SK-N-SH treated with all-trans-retinoic acid at 6 μM for 48 hours (cell line): Measurements from ENCODE around the gene HTR6.

Experiments
- ATAC-seq: fragments of 200-7000 bp; cut with Tn5 transposase; 3 replicates; pipeline ENCODE4 v1.9.1; 2020; ENCODE audit warnings: mild to moderate bottlenecking, moderate library complexity
- ARNTL ChIP-seq: fragments of 450-650 bp; formaldehyde crosslinking; IDR thresholded peaks from 2 replicates; pipeline ENCODE4 v1.5.0; 2020; ENCODE audit warnings: low read depth, mild to moderate bottlenecking, moderate library complexity, borderline replicate concordance
- BACH2 ChIP-seq: fragments of 250-450 bp; sonication (Bioruptor Pico); IDR thresholded peaks from 2 replicates; pipeline ENCODE4 v1.9.0; 2021; ENCODE audit warnings: mild to moderate bottlenecking, borderline replicate concordance
- CSDC2 ChIP-seq: fragments of 250-450 bp; sonication (Bioruptor Pico); IDR thresholded peaks from 2 replicates; pipeline ENCODE4 v1.5.0; 2020; ENCODE audit warnings: mild to moderate bottlenecking, moderate library complexity
- ESRRG ChIP-seq: fragments of 250-450 bp; sonication (Bioruptor Pico); IDR thresholded peaks from 2 replicates; pipeline ENCODE4 v1.6.1; 2021; ENCODE audit warnings: mild to moderate bottlenecking
- GLIS3 ChIP-seq: fragments of 250-450 bp; sonication (Bioruptor Pico); IDR thresholded peaks from 2 replicates; pipeline ENCODE4 v1.5.0; 2020; ENCODE audit warnings: mild to moderate bottlenecking, moderate library complexity
- ISL1 ChIP-seq: fragments of 250-450 bp; sonication (Bioruptor Pico); IDR thresholded peaks from 2 replicates; pipeline ENCODE4 v2.1.2; 2022; ENCODE audit warnings: mild to moderate bottlenecking, moderate library complexity
- OSR1 ChIP-seq: fragments of 250-450 bp; sonication (Bioruptor Pico); IDR thresholded peaks from 2 replicates; pipeline ENCODE4 v1.8.0; 2022; ENCODE audit warnings: moderate library complexity, mild to moderate bottlenecking, inconsistent platforms
- PPARA ChIP-seq: fragments of 250-450 bp; sonication (Bioruptor Pico); IDR thresholded peaks from 2 replicates; pipeline ENCODE4 v1.5.0; 2020; ENCODE audit warnings: mild to moderate bottlenecking, borderline replicate concordance
- RARB ChIP-seq: fragments of 250-450 bp; sonication (Bioruptor Pico); IDR thresholded peaks from 2 replicates; pipeline ENCODE4 v1.8.0; 2021; ENCODE audit warnings: mild to moderate bottlenecking, moderate library complexity
- SNAI2 ChIP-seq: fragments of 250-450 bp; sonication (Bioruptor Pico); IDR thresholded peaks from 2 replicates; pipeline ENCODE4 v1.5.0; 2020; ENCODE audit warnings: mild to moderate bottlenecking, moderate library complexity
- TCF4 ChIP-seq: fragments of 250-450 bp; sonication (Bioruptor Pico); IDR thresholded peaks from 2 replicates; pipeline ENCODE4 v1.8.0; 2021; ENCODE audit warnings: mild to moderate bottlenecking, moderate library complexity, borderline replicate concordance
- TOX ChIP-seq: fragments of 250-450 bp; sonication (Bioruptor Pico); IDR thresholded peaks from 2 replicates; pipeline ENCODE4 v1.8.0; 2021; ENCODE audit warnings: mild to moderate bottlenecking, moderate library complexity, borderline replicate concordance
- ZC3H10 ChIP-seq: fragments of 250-450 bp; sonication (Bioruptor Pico); IDR thresholded peaks from 2 replicates; pipeline ENCODE4 v1.5.1; 2021; ENCODE audit warnings: mild to moderate bottlenecking, moderate library complexity
- ZFP3 ChIP-seq: fragments of 250-450 bp; sonication (Bioruptor Pico); IDR thresholded peaks from 2 replicates; pipeline ENCODE4 v1.5.0; 2020; ENCODE audit warnings: mild to moderate bottlenecking, moderate library complexity
- ZFP30 ChIP-seq: fragments of 450-650 bp; formaldehyde crosslinking; IDR thresholded peaks from 2 replicates; pipeline ENCODE4 v1.5.0; 2022; ENCODE audit warnings: mild to moderate bottlenecking, moderate library complexity
- ZNF70 ChIP-seq: fragments of 450-650 bp; formaldehyde crosslinking; IDR thresholded peaks from 2 replicates; pipeline ENCODE4 v1.5.0; 2020; ENCODE audit warnings: mild to moderate bottlenecking, moderate library complexity
- ZNF8 ChIP-seq: fragments of 450-650 bp; formaldehyde crosslinking; IDR thresholded peaks from 2 replicates; pipeline ENCODE4 v1.5.0; 2020; ENCODE audit warnings: mild to moderate bottlenecking, moderate library complexity
- TF ChIP-seq, protein P1 (sequence below): fragments of 250-450 bp; sonication (Bioruptor Pico); IDR thresholded peaks from 2 replicates; pipeline ENCODE4 v1.5.1; 2021; ENCODE audit warnings: mild to moderate bottlenecking, moderate library complexity
- TF ChIP-seq, protein P2 (sequence below): fragments of 250-450 bp; sonication (Bioruptor Pico); IDR thresholded peaks from 2 replicates; pipeline ENCODE4 v1.8.0; 2021; ENCODE audit warnings: low read depth, mild to moderate bottlenecking, moderate library complexity, borderline replicate concordance
- TF ChIP-seq, protein P3 (sequence below): fragments of 250-450 bp; sonication (Bioruptor Pico); IDR thresholded peaks from 2 replicates; pipeline ENCODE4 v1.5.1; 2020; ENCODE audit warnings: low read depth, mild to moderate bottlenecking, moderate library complexity
- TF ChIP-seq, protein P4 (sequence below): fragments of 250-450 bp; sonication (Bioruptor Pico); IDR thresholded peaks from 2 replicates; pipeline ENCODE4 v1.8.0; 2020; ENCODE audit warnings: mild to moderate bottlenecking, moderate library complexity, borderline replicate concordance

The HTR6 gene

DNA sequence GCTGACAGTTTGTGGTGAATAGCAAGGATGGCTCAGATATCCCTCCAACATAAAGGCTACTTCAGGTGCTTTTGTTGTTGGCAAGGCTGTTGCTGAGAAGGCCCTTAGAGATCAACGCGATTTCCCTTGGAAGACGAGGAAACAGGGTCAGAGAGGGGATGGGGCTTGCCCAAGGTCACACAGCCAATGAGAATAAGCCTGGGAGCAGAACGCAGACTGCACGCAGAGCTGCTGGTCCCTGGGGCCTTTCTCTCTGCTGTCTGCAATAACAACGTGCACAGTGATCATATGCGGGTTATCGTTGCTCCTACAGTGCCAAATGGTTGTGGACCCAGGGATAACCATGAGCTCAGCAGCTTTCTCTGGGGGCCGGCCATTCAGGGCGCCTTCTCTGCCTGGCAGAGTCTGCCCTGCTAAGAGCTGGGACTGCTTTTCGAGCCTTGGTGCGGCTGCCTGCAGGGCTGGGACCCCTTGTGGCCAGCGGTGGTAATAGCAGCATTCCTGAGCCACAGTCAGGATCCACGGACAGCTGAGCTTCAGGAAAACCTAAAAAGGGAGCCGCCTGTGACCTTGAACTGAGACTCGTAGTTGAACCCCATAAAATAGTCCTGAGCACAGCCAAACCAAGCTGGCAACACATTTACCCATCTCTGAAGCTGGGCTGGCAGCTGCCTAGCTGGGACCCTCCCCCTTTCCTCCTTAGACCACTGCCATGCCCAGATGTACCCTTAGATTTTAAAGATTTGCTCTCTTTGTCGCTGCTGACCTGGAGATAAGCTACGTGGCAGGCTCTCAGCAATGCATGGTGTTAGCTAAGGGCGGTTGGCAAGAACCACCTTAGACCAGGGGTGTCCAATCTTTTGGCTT, 39.8 kb downstream of the HTR6 start:
- TF ChIP-seq, protein P1, sequence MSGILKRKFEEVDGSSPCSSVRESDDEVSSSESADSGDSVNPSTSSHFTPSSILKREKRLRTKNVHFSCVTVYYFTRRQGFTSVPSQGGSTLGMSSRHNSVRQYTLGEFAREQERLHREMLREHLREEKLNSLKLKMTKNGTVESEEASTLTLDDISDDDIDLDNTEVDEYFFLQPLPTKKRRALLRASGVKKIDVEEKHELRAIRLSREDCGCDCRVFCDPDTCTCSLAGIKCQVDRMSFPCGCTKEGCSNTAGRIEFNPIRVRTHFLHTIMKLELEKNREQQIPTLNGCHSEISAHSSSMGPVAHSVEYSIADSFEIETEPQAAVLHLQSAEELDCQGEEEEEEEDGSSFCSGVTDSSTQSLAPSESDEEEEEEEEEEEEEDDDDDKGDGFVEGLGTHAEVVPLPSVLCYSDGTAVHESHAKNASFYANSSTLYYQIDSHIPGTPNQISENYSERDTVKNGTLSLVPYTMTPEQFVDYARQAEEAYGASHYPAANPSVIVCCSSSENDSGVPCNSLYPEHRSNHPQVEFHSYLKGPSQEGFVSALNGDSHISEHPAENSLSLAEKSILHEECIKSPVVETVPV (CRISPR knock-in tag), result no peak
- TF ChIP-seq SNAI2 (CRISPR knock-in tag), result no peak
- no peak for TF ChIP-seq RARB (CRISPR knock-in tag)
- no peak for TF ChIP-seq BACH2
- no peak for TF ChIP-seq OSR1
- TF ChIP-seq ZFP30 (CRISPR knock-in tag), result no peak
- no peak for TF ChIP-seq GLIS3
- TF ChIP-seq TOX (CRISPR knock-in tag), result no peak
- no peak for TF ChIP-seq ZC3H10 (CRISPR knock-in tag)
- TF ChIP-seq ISL1, result no peak
- no peak for TF ChIP-seq ZNF8
- no peak for TF ChIP-seq PPARA (CRISPR knock-in tag)
- TF ChIP-seq ESRRG, result no peak
- no peak for TF ChIP-seq CSDC2 (CRISPR knock-in tag)
- TF ChIP-seq ZNF70 (CRISPR knock-in tag), result no peak
- TF ChIP-seq, protein P2, sequence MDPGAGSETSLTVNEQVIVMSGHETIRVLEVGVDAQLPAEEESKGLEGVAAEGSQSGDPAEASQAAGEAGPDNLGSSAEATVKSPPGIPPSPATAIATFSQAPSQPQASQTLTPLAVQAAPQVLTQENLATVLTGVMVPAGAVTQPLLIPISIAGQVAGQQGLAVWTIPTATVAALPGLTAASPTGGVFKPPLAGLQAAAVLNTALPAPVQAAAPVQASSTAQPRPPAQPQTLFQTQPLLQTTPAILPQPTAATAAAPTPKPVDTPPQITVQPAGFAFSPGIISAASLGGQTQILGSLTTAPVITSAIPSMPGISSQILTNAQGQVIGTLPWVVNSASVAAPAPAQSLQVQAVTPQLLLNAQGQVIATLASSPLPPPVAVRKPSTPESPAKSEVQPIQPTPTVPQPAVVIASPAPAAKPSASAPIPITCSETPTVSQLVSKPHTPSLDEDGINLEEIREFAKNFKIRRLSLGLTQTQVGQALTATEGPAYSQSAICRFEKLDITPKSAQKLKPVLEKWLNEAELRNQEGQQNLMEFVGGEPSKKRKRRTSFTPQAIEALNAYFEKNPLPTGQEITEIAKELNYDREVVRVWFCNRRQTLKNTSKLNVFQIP (CRISPR knock-in tag), result no peak
- no peak for TF ChIP-seq ZFP3 (CRISPR knock-in tag)
- TF ChIP-seq, protein P3, sequence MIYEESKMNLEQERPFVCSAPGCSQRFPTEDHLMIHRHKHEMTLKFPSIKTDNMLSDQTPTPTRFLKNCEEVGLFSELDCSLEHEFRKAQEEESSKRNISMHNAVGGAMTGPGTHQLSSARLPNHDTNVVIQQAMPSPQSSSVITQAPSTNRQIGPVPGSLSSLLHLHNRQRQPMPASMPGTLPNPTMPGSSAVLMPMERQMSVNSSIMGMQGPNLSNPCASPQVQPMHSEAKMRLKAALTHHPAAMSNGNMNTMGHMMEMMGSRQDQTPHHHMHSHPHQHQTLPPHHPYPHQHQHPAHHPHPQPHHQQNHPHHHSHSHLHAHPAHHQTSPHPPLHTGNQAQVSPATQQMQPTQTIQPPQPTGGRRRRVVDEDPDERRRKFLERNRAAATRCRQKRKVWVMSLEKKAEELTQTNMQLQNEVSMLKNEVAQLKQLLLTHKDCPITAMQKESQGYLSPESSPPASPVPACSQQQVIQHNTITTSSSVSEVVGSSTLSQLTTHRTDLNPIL, result no peak
- TF ChIP-seq TCF4 (CRISPR knock-in tag), result no peak
- TF ChIP-seq, protein P4, sequence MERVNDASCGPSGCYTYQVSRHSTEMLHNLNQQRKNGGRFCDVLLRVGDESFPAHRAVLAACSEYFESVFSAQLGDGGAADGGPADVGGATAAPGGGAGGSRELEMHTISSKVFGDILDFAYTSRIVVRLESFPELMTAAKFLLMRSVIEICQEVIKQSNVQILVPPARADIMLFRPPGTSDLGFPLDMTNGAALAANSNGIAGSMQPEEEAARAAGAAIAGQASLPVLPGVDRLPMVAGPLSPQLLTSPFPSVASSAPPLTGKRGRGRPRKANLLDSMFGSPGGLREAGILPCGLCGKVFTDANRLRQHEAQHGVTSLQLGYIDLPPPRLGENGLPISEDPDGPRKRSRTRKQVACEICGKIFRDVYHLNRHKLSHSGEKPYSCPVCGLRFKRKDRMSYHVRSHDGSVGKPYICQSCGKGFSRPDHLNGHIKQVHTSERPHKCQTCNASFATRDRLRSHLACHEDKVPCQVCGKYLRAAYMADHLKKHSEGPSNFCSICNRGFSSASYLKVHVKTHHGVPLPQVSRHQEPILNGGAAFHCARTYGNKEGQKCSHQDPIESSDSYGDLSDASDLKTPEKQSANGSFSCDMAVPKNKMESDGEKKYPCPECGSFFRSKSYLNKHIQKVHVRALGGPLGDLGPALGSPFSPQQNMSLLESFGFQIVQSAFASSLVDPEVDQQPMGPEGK (CRISPR knock-in tag), result no peak
- ATAC-seq, result peak; percentile 99

DNA sequence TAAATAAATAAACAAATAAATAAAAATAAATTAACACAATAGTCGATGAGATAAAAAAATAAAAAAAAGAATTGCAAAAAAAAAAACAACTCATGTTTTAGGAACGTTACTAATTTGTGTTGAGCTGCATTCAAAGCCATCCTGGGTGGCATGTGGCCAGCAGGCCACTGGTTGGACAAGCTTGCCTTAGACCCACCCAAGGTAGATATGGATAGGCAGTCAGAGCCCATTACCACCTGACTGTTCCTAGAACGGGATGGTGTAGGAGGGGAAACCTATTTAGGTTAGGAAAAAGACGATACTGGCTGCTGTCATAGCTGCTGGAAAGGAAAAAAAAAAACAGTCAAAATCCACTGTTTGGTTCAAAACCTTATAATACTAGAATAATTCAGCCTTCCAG, 40.8 kb downstream of the HTR6 start:
- TF ChIP-seq ISL1 (no peak), ARNTL (CRISPR knock-in tag) (no peak), SNAI2 (CRISPR knock-in tag) (no peak)
- no peak for ATAC-seq

DNA sequence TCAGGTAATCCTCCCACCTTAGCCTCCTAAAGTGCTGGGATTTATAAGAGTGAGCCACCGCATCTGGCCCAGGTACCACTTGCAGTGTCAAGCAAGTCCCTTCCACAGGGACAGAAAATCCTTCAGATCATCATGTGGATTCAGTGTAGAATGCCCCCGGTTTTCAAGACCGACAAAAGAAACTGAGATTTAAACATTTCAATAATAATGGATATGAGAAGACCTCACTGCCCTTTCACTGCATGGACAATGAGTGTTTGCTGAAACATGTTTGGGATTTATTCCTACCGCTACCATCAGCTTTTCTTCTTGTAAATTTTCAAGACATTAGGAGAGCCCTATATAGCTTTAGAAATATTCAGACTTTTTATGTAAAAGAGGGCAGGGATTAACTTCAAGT, 41.5 kb downstream of the HTR6 start:
- no peak for ATAC-seq
- TF ChIP-seq ISL1 (no peak), RARB (CRISPR knock-in tag) (no peak), ZFP3 (CRISPR knock-in tag) (no peak), ARNTL (CRISPR knock-in tag) (no peak), PPARA (CRISPR knock-in tag) (no peak), ZFP30 (CRISPR knock-in tag) (no peak), TCF4 (CRISPR knock-in tag) (no peak), ZC3H10 (CRISPR knock-in tag) (no peak), ZNF8 (no peak), BACH2 (no peak), TOX (CRISPR knock-in tag) (no peak), SNAI2 (CRISPR knock-in tag) (no peak)
- TF ChIP-seq, protein P4 (CRISPR knock-in tag), result no peak
- TF ChIP-seq, protein P2 (CRISPR knock-in tag), result no peak
- TF ChIP-seq, protein P1 (CRISPR knock-in tag), result no peak
- TF ChIP-seq, protein P3, result no peak
